ENCODE results near the gene APOC4.
"Not testable (repeated sequence)": the region's sequence is repeated elsewhere in the genome, so short reads cannot be mapped to it uniquely, and the experiment has no call there.

Gene APOC4

GRCh38 chr19:44942067-44942571, at the start of gene APOC4:
Gene APOC4 (plus strand): TSS chr19:44942237. CDS start chr19:44942278, 41 bp downstream.
- no peak for DNase-seq

GRCh38 chr19:44892932-44893331, 49.1 kb upstream of the APOC4 start:
- DNase-seq = no peak

GRCh38 chr19:44893332-44894051, 48.5 kb upstream of the APOC4 start:
- DNase-seq = no peak

GRCh38 chr19:44894052-44894400, 48.0 kb upstream of the APOC4 start:
- DNase-seq = no peak

GRCh38 chr19:44894946-44895345, 47.1 kb upstream of the APOC4 start:
- DNase-seq = no peak

GRCh38 chr19:44897835-44898234, 44.2 kb upstream of the APOC4 start:
- no peak for DNase-seq

- DNase-seq = no peak
Observed at GRCh38 chr19:44900328-44901244, 41.5 kb upstream of the APOC4 start.

GRCh38 chr19:44903216-44903601, 38.8 kb upstream of the APOC4 start:
- no peak for DNase-seq

- DNase-seq = peak; percentile 54 to 76
Observed at GRCh38 chr19:44903602-44904425, 38.2 kb upstream of the APOC4 start.

- DNase-seq = no peak
Observed at GRCh38 chr19:44904426-44904994, 37.5 kb upstream of the APOC4 start.

- DNase-seq = no peak
Observed at GRCh38 chr19:44905437-44906160, 36.4 kb upstream of the APOC4 start, which contains the start of gene APOE. Gene APOE (plus strand): TSS chr19:44905796. CDS start chr19:44906625, 829 bp downstream.

GRCh38 chr19:44907613-44908012, 34.4 kb upstream of the APOC4 start:
- no peak for DNase-seq

GRCh38 chr19:44908074-44908835, 33.8 kb upstream of the APOC4 start:
- no peak for DNase-seq

- DNase-seq = no peak
Observed at GRCh38 chr19:44908836-44909261, 33.2 kb upstream of the APOC4 start.

- DNase-seq = no peak
Observed at GRCh38 chr19:44909775-44910174, 32.3 kb upstream of the APOC4 start.

- DNase-seq = not testable (repeated sequence)
Observed at GRCh38 chr19:44911896-44912295, 30.1 kb upstream of the APOC4 start.

GRCh38 chr19:44912854-44913253, 29.2 kb upstream of the APOC4 start:
- DNase-seq = no peak

GRCh38 chr19:44913512-44914432, 28.3 kb upstream of the APOC4 start:
- not testable (repeated sequence) for DNase-seq

- DNase-seq = peak; percentile 84 to 88
Observed at GRCh38 chr19:44914433-44915206, 27.4 kb upstream of the APOC4 start, which contains the start of gene APOC1. Gene APOC1 (plus strand): TSS chr19:44914608. CDS start chr19:44914892, 284 bp downstream.
